ENCODE results near the gene TMEM164. TPM values are rescaled to one million over a fixed set of nuclear protein-coding genes. Genes with fewer than 3 reads are reported as not detected.
A peak's percentile ranks its signal among the peaks of the same experiment; 100 is the strongest.

TMEM164 gene
- total and polyA plus RNA-seq, 2 of the 4 experiments (the other 2 are of a cell fraction), result 6.3 to 7.1 TPM

DNA sequence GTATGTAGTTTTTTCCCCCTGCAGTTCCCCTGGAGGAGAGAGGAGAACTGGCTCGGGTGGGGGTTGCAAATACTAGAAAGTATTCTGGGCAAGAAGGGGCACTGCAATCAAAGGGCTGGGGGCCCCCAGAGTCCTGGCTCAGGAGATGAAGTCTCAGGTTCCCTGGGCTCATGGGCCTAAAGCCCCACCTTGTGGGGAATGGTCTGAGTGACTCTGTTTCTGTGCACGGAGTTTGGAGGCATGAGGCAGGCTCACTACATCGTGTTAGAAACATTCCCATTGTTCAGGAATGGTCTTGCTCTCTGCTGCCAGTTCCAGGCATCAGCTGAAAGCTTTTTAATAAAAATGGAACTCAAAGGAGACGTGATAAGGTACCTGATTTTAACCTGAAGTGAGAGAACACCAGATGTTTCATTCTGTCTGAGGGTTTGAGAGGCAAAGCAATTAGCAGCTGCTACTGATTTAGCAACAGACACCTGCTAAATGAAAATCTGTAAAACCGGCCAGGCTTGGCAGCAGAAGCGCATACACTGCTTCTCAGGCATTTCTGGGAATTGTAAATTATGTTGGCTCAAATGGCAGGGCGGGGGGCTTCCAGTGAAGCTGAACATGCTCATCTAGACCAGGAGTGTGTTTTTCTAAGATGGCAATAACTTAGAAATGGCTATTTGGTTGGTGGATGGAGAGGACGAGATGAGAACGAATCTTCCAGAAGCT, 122.7 kb downstream of the TMEM164 start:
- no TSS peak for BruUV-seq (replicated peaks)
- H3K27ac ChIP-seq (ENCODE audit: insufficient read depth, low read length), result no peak overlapping the region
- dilution Hi-C loops (cut with HindIII; ENCODE audit: low sequenced_read_pairs, unreplicated experiment), result no loop called here
- WGBS, 2 experiments (ENCODE audit: extremely low coverage in 2 of 2, insufficient read length in 1 of 2), result 53% methylated on average over 2 of the region's 9 CpGs; no CpG with 5 or more reads in 1 of the 2 experiments
- ATAC-seq (ENCODE audit: low read depth), result peak; percentile 51
- H3K14ac ChIP-seq (replicated peaks; ENCODE audit: low read depth, low read length), result no peak overlapping the region
- peak; percentile 12 for DNase-seq
- no peak overlapping the region for H2BK15ac ChIP-seq (ENCODE audit: low read depth, low read length)
- H3K27me3 ChIP-seq (ENCODE audit: control insufficient read depth, insufficient read depth, low read length), result no peaks in the 10 kb centered on the region; the same call in 1 of the 2 replicates
- H4K8ac ChIP-seq (ENCODE audit: low read depth in 2 of 2, low read length in 2 of 2), result no peak overlapping the region
- H3K9ac ChIP-seq (ENCODE audit: low read depth, low read length), result no peak overlapping the region
- no peak overlapping the region for H2AK5ac ChIP-seq (ENCODE audit: low read depth, low read length)
- no peak overlapping the region for H3K56ac ChIP-seq (ENCODE audit: extremely low read depth, insufficient read depth, low read length)
- H2AFZ ChIP-seq (replicated peaks; ENCODE audit: low read length, poor library complexity), result no peak overlapping the region
- POLR2A ChIA-PET (ENCODE audit: unreplicated experiment), result no interaction called here
- no peaks in the 10 kb centered on the region for H4K20me1 ChIP-seq (ENCODE audit: insufficient read depth, low read length)
- in situ Hi-C loops (cut with MboI; ENCODE audit: low sequenced_read_pairs), result loop anchor here (25.0 kb wide), 1 partner anchor 638 kb away; the partner anchor contains the start of gene GUCY2F
- H4K5ac ChIP-seq (ENCODE audit: low read depth, low read length), result no peak overlapping the region
- no peak overlapping the region for H3K4me2 ChIP-seq (ENCODE audit: low read depth, low read length)
- no peak overlapping the region for H3K4me3 ChIP-seq (ENCODE audit: insufficient read depth, low read depth, low read length)
- no peaks in the 10 kb centered on the region for H3K9me3 ChIP-seq (ENCODE audit: control insufficient read depth, insufficient read depth, low read length)
- intact Hi-C loops (cut with micrococcal nuclease), result loop anchor here (1.0 kb wide), 1 partner anchor 214 kb away; no protein-coding TSS in a partner anchor
- H3K4ac ChIP-seq (ENCODE audit: low read depth, low read length), result no peak overlapping the region
- no peaks in the 10 kb centered on the region for H3K79me1 ChIP-seq (ENCODE audit: low read depth in 1 of 2, low read length in 2 of 2)
- H2BK5ac ChIP-seq (ENCODE audit: low read depth, low read length, poor library complexity, severe bottlenecking), result no peak overlapping the region
- H3K36me3 ChIP-seq (ENCODE audit: control insufficient read depth, insufficient read depth, low read length), result no peaks in the 10 kb centered on the region
- no peak overlapping the region for H2AK9ac ChIP-seq (replicated peaks; ENCODE audit: low read depth, low read length, poor library complexity)
- no peak overlapping the region for H2BK20ac ChIP-seq (ENCODE audit: low read depth, low read length)
- no peak overlapping the region for H3K18ac ChIP-seq (ENCODE audit: low read depth, low read length)
- no peaks in the 10 kb centered on the region for H3K4me1 ChIP-seq (ENCODE audit: control insufficient read depth, insufficient read depth, low read length)
- H2BK120ac ChIP-seq (ENCODE audit: low read depth, low read length), result no peak overlapping the region
- no peak overlapping the region for H4K91ac ChIP-seq (ENCODE audit: insufficient read depth, low read depth, low read length)
- CTCF ChIA-PET, result no interaction called here
- no peak overlapping the region for H3K23ac ChIP-seq (ENCODE audit: low read depth, low read length)
- no peaks in the 10 kb centered on the region for H3K9me1 ChIP-seq (ENCODE audit: insufficient read depth, low read length)
- TF ChIP-seq RAD21 (IDR thresholded peaks at IDR 0.05; ENCODE audit: low read length) (peak; percentile 45), POLR2A (IDR thresholded peaks at IDR 0.05; ENCODE audit: low read depth, low read length) (no peak), CEBPB (IDR thresholded peaks at IDR 0.05; ENCODE audit: low read depth, low read length) (no peak), RFX5 (IDR thresholded peaks at IDR 0.05; ENCODE audit: low read depth, low read length) (no peak), FOS (IDR thresholded peaks at IDR 0.05; ENCODE audit: low read depth, low read length) (no peak), MAZ (IDR thresholded peaks at IDR 0.05; ENCODE audit: borderline replicate concordance, low read depth, low read length) (no peak), RCOR1 (IDR thresholded peaks at IDR 0.05; ENCODE audit: insufficient replicate concordance, low read length) (no peak), NFE2L2 (IDR thresholded peaks at IDR 0.05; ENCODE audit: low read depth, low read length) (no peak), MAFK (IDR thresholded peaks at IDR 0.05; ENCODE audit: low read depth, low read length) (no peak), CHD1 (IDR thresholded peaks at IDR 0.05; ENCODE audit: low read depth, low read length) (no peak), BHLHE40 (IDR thresholded peaks at IDR 0.05; ENCODE audit: low read depth, low read length) (no peak), MXI1 (IDR thresholded peaks at IDR 0.05; ENCODE audit: borderline replicate concordance, low read depth, low read length) (no peak), SMC3 (IDR thresholded peaks at IDR 0.05; ENCODE audit: low read depth, low read length) (peak; percentile 33; the same call in 1 of the 2 replicates)
- TF ChIP-seq, protein P1, sequence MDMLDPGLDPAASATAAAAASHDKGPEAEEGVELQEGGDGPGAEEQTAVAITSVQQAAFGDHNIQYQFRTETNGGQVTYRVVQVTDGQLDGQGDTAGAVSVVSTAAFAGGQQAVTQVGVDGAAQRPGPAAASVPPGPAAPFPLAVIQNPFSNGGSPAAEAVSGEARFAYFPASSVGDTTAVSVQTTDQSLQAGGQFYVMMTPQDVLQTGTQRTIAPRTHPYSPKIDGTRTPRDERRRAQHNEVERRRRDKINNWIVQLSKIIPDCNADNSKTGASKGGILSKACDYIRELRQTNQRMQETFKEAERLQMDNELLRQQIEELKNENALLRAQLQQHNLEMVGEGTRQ (IDR thresholded peaks at IDR 0.05; ENCODE audit: low read depth, low read length), result no peak
- TF ChIP-seq, protein P2, sequence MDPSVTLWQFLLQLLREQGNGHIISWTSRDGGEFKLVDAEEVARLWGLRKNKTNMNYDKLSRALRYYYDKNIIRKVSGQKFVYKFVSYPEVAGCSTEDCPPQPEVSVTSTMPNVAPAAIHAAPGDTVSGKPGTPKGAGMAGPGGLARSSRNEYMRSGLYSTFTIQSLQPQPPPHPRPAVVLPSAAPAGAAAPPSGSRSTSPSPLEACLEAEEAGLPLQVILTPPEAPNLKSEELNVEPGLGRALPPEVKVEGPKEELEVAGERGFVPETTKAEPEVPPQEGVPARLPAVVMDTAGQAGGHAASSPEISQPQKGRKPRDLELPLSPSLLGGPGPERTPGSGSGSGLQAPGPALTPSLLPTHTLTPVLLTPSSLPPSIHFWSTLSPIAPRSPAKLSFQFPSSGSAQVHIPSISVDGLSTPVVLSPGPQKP (IDR thresholded peaks at IDR 0.05; ENCODE audit: borderline replicate concordance, low read depth, low read length), result no peak

Data from IMR-90 (cell line).